22Rv1 (cell line): ENCODE results near the gene ANKS6.

ENCODE experiments used
- H3K27ac ChIP-seq: fragments of 450-650 bp; 2 replicates; pipeline ENCODE4 v1.5.1; 2017
- CTCF ChIP-seq: fragments of 450-650 bp; IDR thresholded peaks from 2 replicates; pipeline ENCODE4 v1.5.1; 2017; ENCODE audit warnings: mild to moderate bottlenecking
- ZFX ChIP-seq: fragments of 450-650 bp; IDR thresholded peaks from 2 replicates; pipeline ENCODE4 v1.6.1; 2017; ENCODE audit warnings: antibody characterized with exemption, borderline replicate concordance

ANKS6 gene

GRCh38 chr9:98796364-98797101 is at the start of gene ANKS6:
Gene ANKS6, minus strand, starts transcription at chr9:98796555. Its CDS starts 64 bp downstream, at chr9:98796491.
- TF ChIP-seq ZFX (no peak), CTCF (peak; percentile 90)
- H3K27ac ChIP-seq, result 0 out of 2 replicates have a peak within 1 kb of the TSS, but pooled peaks have one; percentile 33

- TF ChIP-seq CTCF (no peak), ZFX (no peak)
- H3K27ac ChIP-seq, result no peak overlapping the region
Observed at GRCh38 chr9:98846081-98846480, 49.7 kb upstream of the ANKS6 start.

- TF ChIP-seq ZFX (no peak), CTCF (no peak)
Observed at GRCh38 chr9:98842510-98842909, 46.2 kb upstream of the ANKS6 start.

DNA sequence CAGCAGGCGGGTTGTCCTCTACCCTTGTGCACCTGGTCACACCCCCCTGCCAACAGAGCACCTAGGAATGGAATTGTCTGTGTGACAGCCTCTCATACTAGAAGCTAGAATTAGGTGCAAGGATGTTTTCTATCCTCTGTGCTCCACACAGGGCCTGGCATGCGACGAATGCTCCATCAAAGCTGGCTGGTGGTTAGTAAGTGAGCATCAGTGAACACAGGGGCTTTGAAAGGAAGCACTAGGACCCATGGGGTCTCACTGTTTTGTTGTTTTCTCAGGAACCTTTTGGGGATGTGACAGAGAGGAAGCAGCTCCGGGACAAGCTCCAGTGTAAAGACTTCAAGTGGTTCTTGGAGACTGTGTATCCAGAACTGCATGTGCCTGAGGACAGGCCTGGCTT is 43.4 kb upstream of the ANKS6 start:
- H3K27ac ChIP-seq, result no peak overlapping the region
- no peak for TF ChIP-seq CTCF
- TF ChIP-seq ZFX, result no peak

More at GRCh38 chr9:98842510-98842909, 46.2 kb upstream of the ANKS6 start:
- no peak overlapping the region for H3K27ac ChIP-seq

- TF ChIP-seq ZFX (no peak), CTCF (no peak)
Observed at GRCh38 chr9:98838868-98839565, 42.7 kb upstream of the ANKS6 start.

GRCh38 chr9:98838155-98838867 is 42.0 kb upstream of the ANKS6 start:
- no peak overlapping the region for H3K27ac ChIP-seq
- TF ChIP-seq ZFX, result no peak
- TF ChIP-seq CTCF, result no peak

More at GRCh38 chr9:98838868-98839565, 42.7 kb upstream of the ANKS6 start:
- no peak overlapping the region for H3K27ac ChIP-seq
